T-helper 17 cell (primary cell): ENCODE measurements around the gene PRRG2. TPM values are rescaled to one million over a fixed set of nuclear protein-coding genes. Genes with fewer than 3 reads are reported as not detected.

Source experiments
- ATAC-seq: fragments of 150-1000 bp; cut with Tn5 transposase; 2 replicates; pipeline ENCODE4 v1.10.0; 2021; ENCODE audit warnings: mild to moderate bottlenecking, moderate library complexity
- DNase-seq, 3 donors: peaks; one replicate each; pipeline versions ENCODE4 v3.0.0 to v3.0.0-alpha.2; 2020 to 2021
- H3K9me3 ChIP-seq: one replicate; pipeline ENCODE4 v1.7.0; 2013; ENCODE audit warnings: low read length, mild to moderate bottlenecking; ENCODE audit not compliant: control insufficient read depth, poor library complexity, severe bottlenecking
- H3K27ac Mint-ChIP-seq: one replicate; pipeline ENCODE4 v1.8.0; 2022; ENCODE audit warnings: mild to moderate bottlenecking, moderate library complexity, mixed read lengths
- H3K27me3 Mint-ChIP-seq: one replicate; pipeline ENCODE4 v1.8.0; 2022; ENCODE audit warnings: mixed read lengths
- H3K36me3 Mint-ChIP-seq: one replicate; pipeline ENCODE4 v1.8.0; 2022; ENCODE audit warnings: low read depth, mixed read lengths
- H3K4me1 Mint-ChIP-seq: one replicate; pipeline ENCODE4 v1.8.0; 2022; ENCODE audit warnings: mild to moderate bottlenecking, mixed read lengths
- H3K4me3 Mint-ChIP-seq: one replicate; pipeline ENCODE4 v1.8.0; 2022; ENCODE audit warnings: mild to moderate bottlenecking, moderate library complexity, mixed read lengths
- total RNA-seq, 4 donors: library from RNA in 2 of 4; stranded (reverse) in 2 of 4; gene quantifications; one replicate each; pipeline ENCODE4 v1.2.3 and lab custom pipeline; 2022 to 2026

Gene PRRG2
- total RNA-seq, 2 donors from 2014 or later, result 1.1 to 1.3 TPM

DNA sequence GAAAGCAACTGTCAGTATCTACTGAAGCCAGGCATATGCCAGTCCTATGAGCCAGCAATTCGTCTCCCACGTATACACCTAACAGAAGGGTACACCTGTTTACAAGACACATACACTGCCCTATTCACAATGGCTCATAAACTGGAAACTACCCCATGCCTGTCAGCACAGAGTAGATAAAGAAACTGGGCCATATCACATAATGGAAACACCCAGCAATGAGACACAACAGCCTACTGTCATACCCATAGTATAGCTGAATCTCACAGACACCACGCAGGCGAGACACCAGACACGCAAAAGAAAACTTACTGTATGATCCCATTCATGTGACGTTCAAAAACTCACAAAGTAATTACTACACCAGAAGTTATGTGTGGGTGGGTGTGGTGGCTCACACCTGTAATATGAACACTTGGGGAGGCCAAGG lies 16.5 kb upstream of the PRRG2 start:
- no peaks in the 10 kb centered on the region for H3K9me3 ChIP-seq
- Mint-ChIP-seq H3K27me3 (no peaks in the 10 kb centered on the region), H3K36me3 (peaks cover 2% of the 10 kb centered on the region), H3K27ac (peak overlapping the region; percentile 99), H3K4me3 (peak overlapping the region; percentile 81), H3K4me1 (peaks cover 60% of the 10 kb centered on the region)
- DNase-seq (peak in 1 of 3 donors; percentile 32), ATAC-seq (peak; percentile 58)

DNA sequence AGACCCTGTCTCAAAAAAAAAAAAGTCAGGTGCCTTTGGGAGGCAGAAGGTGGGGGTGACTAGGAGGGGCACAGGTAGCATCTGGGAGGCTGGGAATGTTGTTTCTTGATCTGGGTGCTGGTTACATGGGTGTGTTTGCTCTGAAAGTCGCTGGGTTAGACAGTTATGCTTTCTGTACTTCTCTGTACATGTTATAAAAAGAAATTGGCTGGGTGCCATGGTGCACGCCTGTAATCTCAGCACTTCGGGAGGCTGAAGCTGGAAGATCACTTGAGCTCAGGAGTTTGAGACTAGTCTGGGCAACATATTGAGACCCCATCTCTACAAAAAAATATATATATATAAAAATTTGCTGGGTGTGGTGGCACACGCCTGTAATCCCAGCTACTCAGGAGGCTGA lies 15.9 kb upstream of the PRRG2 start:
- H3K9me3 ChIP-seq, result no peaks in the 10 kb centered on the region
- DNase-seq (no peak), ATAC-seq (no peak)
- no peaks in the 10 kb centered on the region for H3K27me3 Mint-ChIP-seq
- peak overlapping the region; percentile 99 for H3K27ac Mint-ChIP-seq
- H3K36me3 Mint-ChIP-seq, result no peaks in the 10 kb centered on the region
- peaks cover 60% of the 10 kb centered on the region for H3K4me1 Mint-ChIP-seq
- peak overlapping the region; percentile 81 for H3K4me3 Mint-ChIP-seq

DNA sequence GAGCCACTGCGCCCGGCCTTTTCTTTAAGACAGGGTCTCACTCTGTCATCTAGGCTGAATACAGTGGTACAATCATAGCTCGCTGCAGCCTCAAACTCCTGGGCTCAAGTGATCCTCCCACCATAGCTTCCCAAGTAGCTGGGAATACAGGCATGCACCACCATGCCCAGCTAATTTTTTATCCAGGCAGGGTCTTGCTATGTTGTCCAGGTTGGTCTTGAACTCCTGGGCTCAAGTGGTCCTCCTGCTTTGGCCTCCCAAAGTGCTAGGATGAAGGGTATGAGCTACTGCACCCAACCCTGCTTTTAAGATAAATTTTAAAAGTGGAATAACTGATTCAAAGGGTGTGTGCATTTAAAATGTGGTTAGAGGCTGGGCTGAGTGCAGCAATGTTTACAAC lies 14.8 kb upstream of the PRRG2 start:
- Mint-ChIP-seq H3K4me3 (peak overlapping the region; percentile 68), H3K4me1 (peaks cover 59% of the 10 kb centered on the region), H3K27me3 (no peaks in the 10 kb centered on the region), H3K27ac (peak overlapping the region; percentile 99), H3K36me3 (no peaks in the 10 kb centered on the region)
- DNase-seq, result no peak
- ATAC-seq, result no peak
- no peaks in the 10 kb centered on the region for H3K9me3 ChIP-seq

DNA sequence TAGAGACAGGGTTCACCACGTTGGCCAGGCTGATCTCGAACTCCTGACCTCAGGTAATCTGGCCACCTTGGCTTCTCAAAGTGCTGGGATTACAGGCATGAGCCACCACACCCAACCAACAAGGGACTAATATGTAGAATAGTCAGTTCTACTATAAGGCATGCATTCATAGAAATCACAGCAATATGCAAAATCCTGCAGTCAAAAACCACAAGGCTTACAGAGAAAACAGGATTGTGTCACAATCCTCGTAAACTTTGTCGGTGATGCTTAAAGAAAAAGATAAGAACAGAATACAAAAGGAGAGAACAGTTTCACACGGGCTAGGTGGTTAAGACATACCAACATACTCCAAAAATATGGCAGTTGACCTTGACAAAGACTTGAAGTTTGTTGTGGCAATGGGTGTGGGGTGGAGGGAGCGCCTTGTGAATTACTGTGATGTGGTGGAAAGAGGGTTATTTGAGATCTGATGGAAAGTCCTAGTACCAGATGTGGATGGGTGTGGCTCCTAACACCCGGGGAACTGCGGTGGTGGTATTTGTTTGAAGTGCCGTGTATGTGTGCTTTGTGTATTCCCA lies 13.2 kb upstream of the PRRG2 start:
- Mint-ChIP-seq H3K4me3 (peak overlapping the region; percentile 79), H3K4me1 (peaks cover 57% of the 10 kb centered on the region), H3K27ac (peak overlapping the region; percentile 99), H3K27me3 (no peaks in the 10 kb centered on the region), H3K36me3 (no peaks in the 10 kb centered on the region)
- H3K9me3 ChIP-seq, result no peaks in the 10 kb centered on the region
- DNase-seq (peak; percentile 40 to 71 (median 59)), ATAC-seq (peak; percentile 75)

DNA sequence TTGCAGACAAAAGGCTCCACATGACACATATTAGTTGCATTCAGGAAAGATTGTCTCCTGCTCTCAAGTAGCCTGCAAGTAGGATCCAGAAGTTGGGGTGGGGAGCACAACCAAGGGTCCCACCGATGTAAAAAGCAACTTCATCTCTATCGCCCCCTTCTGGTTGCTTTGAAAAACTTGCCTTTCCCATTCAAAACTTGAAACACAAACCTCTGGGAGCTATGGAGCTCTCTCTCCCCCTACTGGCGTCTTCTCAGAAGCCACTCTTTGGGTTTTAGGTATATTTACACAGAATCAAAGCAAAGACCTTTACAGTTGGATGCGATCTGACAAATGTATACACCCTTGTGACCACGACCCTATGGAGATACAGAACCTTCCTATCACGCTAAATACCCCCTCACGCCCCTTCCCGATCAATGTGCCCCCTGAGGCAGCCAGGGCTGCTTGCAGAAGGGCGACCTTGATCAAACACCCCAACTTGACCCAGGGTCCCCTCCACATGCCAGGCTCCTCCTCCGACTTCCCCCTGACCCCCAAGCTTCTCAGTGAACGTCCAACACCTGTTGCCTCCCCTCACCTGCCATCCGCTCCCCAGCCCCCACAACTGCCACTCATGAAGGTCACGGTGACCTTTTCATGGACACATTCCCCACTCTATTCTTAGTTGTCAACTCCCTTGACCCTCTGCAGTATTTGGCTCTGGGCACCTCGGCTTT lies 10.8 kb upstream of the PRRG2 start:
- H3K4me1 Mint-ChIP-seq, result peaks cover 44% of the 10 kb centered on the region
- DNase-seq (peak in 2 of 3 donors; percentile 42 to 59), ATAC-seq (peak; percentile 24)
- no peaks in the 10 kb centered on the region for H3K27me3 Mint-ChIP-seq
- H3K36me3 Mint-ChIP-seq, result no peaks in the 10 kb centered on the region
- peak overlapping the region; percentile 58 for H3K4me3 Mint-ChIP-seq
- H3K9me3 ChIP-seq, result no peaks in the 10 kb centered on the region
- H3K27ac Mint-ChIP-seq, result peak overlapping the region; percentile 99

DNA sequence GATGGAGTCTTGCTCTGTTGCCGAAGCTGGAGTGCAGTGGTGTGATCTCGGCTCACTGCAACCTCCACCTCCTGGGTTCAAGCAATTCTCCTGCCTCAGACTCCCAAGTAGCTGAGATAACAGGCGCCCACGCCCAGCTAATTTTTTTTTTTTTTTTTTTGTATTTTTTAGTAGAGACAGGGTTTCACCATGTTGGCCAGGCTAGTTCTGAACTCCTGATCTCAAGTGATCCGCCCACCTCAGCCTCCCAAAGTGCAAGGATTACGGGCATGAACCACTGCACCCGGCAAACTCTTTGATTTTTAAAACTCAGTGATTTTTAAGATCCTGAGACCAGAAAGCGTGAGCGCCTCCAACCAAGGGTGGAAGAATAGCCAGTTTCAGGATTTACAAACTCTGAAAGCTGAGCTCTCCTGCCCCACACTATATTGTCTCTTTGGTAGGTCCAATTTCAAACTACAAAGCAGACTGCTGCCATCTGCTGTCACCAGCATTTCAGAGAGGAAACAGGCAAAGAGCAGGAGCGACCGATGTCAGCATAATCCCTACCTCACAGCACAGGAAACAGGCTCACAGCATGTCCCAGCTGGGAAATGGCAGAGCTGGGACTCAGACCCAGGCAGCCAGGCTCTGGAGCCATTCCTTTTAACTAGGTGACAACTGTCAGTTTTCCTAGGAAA lies 10.0 kb upstream of the PRRG2 start:
- no peaks in the 10 kb centered on the region for H3K9me3 ChIP-seq
- no peaks in the 10 kb centered on the region for H3K36me3 Mint-ChIP-seq
- DNase-seq, result no peak
- peak overlapping the region; percentile 99 for H3K27ac Mint-ChIP-seq
- peaks cover 37% of the 10 kb centered on the region for H3K4me1 Mint-ChIP-seq
- no peaks in the 10 kb centered on the region for H3K27me3 Mint-ChIP-seq
- H3K4me3 Mint-ChIP-seq, result no peak overlapping the region
- ATAC-seq, result no peak

DNA sequence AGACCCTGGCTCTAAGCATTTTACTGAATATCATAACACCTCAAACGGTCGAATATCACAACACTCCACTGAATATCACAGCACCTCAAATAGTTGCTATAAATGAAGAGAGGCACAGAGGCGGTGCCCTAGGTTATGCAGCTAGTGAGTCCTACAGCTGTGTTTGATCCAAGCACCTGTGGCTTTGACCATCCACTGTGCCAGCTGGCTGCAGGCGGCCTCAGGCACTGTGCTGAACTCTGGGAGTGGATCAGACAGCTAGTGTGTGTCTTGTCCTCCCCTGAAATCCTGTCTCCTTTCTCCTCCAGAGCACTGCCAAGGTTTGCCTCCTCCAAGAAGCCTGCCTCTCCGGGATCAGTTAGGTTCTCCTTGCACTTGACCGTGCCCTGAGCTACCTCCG lies 8.1 kb upstream of the PRRG2 start:
- H3K9me3 ChIP-seq, result no peaks in the 10 kb centered on the region
- H3K27me3 Mint-ChIP-seq, result no peaks in the 10 kb centered on the region
- no peak for ATAC-seq
- no peak overlapping the region for H3K27ac Mint-ChIP-seq
- H3K36me3 Mint-ChIP-seq, result no peaks in the 10 kb centered on the region
- H3K4me3 Mint-ChIP-seq, result no peak overlapping the region
- peaks cover 31% of the 10 kb centered on the region for H3K4me1 Mint-ChIP-seq
- DNase-seq, result no peak

DNA sequence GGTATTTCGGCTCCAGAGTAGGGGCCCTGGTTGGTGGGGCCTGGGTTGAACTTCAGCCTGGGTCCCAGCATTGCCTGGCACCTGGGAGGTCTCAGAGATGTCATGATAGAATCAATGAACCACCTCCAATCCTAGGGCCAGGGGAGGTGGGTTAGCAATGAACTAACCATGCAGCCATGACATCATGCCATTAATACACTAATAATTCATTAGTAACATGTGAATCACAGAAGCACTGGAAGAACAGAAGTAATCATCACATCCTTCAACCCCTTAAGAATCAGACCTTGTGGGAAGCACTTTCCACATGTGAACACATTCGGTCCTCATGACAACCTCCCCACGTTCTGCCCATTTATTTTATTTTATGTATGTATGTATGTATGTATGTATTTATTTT lies 7.7 kb upstream of the PRRG2 start:
- H3K27me3 Mint-ChIP-seq, result no peaks in the 10 kb centered on the region
- no peak overlapping the region for H3K27ac Mint-ChIP-seq
- H3K4me1 Mint-ChIP-seq, result peaks cover 27% of the 10 kb centered on the region
- no peaks in the 10 kb centered on the region for H3K9me3 ChIP-seq
- no peaks in the 10 kb centered on the region for H3K36me3 Mint-ChIP-seq
- ATAC-seq (no peak), DNase-seq (no peak)
- H3K4me3 Mint-ChIP-seq, result no peak overlapping the region

DNA sequence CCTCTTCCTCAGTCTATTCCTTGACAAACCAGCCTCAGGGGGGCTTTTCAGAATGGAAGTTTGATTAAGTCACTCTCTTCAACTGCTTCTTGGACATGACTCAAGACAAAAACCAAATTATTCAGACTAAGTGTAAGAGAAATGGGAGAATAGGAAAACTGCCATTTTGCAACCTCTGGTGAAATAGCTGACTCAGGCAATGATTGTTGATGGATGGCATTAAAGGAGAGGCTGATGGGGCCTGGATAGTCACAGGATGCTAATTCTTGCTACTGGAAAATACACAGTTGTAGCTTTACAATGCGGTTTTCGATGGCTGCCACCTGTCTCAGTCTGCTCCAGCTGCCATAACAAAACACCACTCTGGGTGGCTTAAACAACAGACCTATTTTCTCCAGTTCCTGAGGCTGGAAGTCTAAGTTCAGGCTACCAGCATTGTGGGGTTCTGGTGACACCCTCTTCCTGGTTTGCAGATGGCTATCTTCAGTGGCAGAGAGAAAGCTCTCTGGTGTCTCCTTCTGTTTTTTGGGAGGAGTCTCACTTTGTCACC lies 6.8 kb upstream of the PRRG2 start:
- Mint-ChIP-seq H3K36me3 (no peaks in the 10 kb centered on the region), H3K4me1 (peaks cover 29% of the 10 kb centered on the region), H3K27ac (no peak overlapping the region), H3K27me3 (no peaks in the 10 kb centered on the region), H3K4me3 (no peak overlapping the region)
- no peaks in the 10 kb centered on the region for H3K9me3 ChIP-seq
- DNase-seq (no peak), ATAC-seq (no peak)

DNA sequence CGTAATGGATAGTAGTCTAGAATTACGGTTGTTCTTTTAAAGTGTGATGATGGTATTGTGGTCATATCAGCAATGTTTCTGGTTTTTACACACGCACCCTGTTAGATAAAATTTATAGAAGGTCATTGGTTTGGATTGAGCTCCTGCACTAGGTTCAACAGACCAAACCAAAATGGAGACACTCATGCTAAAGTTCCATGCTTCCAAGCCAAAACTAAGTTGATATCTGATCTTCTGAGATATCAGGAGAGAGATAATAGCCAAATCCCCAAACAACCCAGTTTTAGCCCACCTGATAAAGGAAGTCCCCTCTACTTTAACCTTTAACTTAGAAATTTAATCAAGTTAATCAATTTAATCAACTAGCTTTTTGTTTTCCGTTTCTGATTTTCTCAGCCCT lies 1.9 kb upstream of the PRRG2 start:
- Mint-ChIP-seq H3K4me3 (peak overlapping the region; percentile 99), H3K27me3 (no peaks in the 10 kb centered on the region), H3K4me1 (peaks cover 22% of the 10 kb centered on the region), H3K27ac (no peak overlapping the region), H3K36me3 (peaks cover 2% of the 10 kb centered on the region)
- ATAC-seq (no peak), DNase-seq (no peak)
- no peaks in the 10 kb centered on the region for H3K9me3 ChIP-seq

DNA sequence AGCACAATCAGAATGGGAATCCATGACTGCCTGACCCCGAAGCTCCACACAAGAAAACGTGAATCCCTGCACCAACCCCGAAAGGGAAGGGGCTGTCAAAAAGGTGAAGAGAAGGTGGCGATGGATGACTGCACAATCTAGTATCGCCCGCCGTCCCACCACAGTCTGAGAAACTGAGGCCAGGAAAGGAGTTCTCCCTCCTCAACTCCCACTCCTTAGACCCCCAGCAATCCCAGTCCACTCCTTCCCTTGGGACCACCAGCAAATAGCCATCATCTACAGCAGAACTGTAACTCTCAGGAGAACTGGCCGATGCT lies 1.2 kb upstream of the PRRG2 start:
- Mint-ChIP-seq H3K36me3 (peaks cover 2% of the 10 kb centered on the region), H3K4me1 (peaks cover 22% of the 10 kb centered on the region), H3K27ac (peak overlapping the region; percentile 93), H3K4me3 (peak overlapping the region; percentile 99), H3K27me3 (no peaks in the 10 kb centered on the region)
- ATAC-seq (no peak), DNase-seq (no peak)
- H3K9me3 ChIP-seq, result no peaks in the 10 kb centered on the region

DNA sequence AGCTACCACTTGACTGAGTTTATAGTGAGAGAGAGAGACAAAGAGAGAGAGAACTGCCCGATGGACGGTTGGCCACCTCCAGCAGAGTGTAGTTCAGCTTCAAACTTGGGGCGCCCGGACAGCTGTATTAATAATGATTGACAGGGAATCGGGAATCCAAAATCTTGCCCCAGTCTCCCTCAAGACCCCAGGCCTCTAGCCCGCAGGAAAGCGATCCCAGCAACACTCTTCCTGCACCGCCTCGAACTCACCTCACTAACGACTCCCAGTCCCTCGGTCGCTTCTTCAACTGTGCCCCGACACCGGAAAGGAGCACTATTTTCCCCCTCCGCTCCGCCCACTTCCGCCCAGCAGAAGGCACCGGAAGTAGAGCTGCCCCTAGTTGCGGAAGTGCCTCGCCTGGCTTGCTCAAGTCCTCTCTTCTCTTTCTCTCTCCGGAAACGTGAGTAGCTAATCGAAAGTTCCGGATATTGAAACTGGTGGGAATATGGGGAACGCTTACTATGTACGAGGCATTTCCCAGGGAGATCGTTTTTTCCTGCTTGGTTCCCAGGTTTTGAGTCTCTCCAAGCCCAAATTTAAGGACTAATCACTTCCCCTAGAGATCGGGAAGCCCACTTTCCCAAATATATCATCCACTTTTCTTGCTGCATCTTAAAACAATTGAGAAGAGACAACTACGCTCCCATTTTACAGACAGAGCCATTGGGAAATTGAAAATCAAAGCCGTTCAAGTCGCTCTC lies 681 bp upstream of the PRRG2 start, which contains the start of gene NOSIP:
NOSIP (minus strand) TSS at position 293 of the 743 bp plus-strand sequence. CDS start 19,865 bp downstream, outside the sequence.
- peak within 1 kb of the TSS; percentile 99 for H3K4me3 Mint-ChIP-seq
- peak; percentile 99 for ATAC-seq
- H3K27me3 Mint-ChIP-seq, result no peaks in the 10 kb centered on the region
- H3K27ac Mint-ChIP-seq, result peak within 1 kb of the TSS; percentile 93
- no peaks in the 10 kb centered on the region for H3K9me3 ChIP-seq
- H3K4me1 Mint-ChIP-seq, result peaks cover 22% of the 10 kb centered on the region
- peak; percentile 86 to 92 (median 91) for DNase-seq
- peaks cover 2% of the 10 kb centered on the region for H3K36me3 Mint-ChIP-seq

DNA sequence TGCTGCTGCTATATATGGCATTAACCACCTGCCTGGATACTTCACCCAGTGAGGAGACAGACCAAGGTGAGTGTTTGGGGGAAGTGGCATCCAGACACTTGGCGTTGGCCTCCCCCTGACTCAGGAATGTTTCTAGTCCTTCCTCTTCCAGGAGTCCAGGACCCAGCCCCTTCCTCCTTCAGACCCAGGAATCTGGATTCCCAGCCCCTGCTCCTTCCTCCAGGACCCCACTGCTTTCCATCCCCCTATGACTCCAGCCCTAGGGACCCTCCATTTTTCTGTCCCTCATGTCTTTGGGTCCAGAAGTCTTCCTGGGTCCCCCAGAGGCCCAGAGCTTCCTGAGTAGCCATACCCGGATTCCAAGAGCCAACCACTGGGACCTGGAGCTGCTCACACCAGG lies 2.1 kb downstream of the PRRG2 start:
- ATAC-seq (no peak), DNase-seq (no peak)
- no peak overlapping the region for H3K4me3 Mint-ChIP-seq
- peaks cover 18% of the 10 kb centered on the region for H3K4me1 Mint-ChIP-seq
- H3K27ac Mint-ChIP-seq, result no peak overlapping the region
- H3K9me3 ChIP-seq, result no peaks in the 10 kb centered on the region
- H3K36me3 Mint-ChIP-seq, result peaks cover 2% of the 10 kb centered on the region
- H3K27me3 Mint-ChIP-seq, result no peaks in the 10 kb centered on the region
